Pulmonary artery endothelial cell (primary cell): ENCODE data around the gene RNGTT. TPM values are rescaled to one million over a fixed set of nuclear protein-coding genes. Genes with fewer than 3 reads are reported as not detected.
A peak's percentile ranks its signal among the peaks of the same experiment; 100 is the strongest.
"Not testable (repeated sequence)": the region's sequence is repeated elsewhere in the genome, so short reads cannot be mapped to it uniquely, and the experiment has no call there.

Source experiments
- DNase-seq: peaks from one replicate; pipeline ENCODE4 v3.0.0-alpha.2; 2011; ENCODE audit warnings: low read depth, low spot score
- total RNA-seq: library from RNA; depleted of rRNA; stranded (reverse); fragments of >200 nt; gene quantifications from 2 replicates; pipeline ENCODE4 v1.2.3, GENCODE V29; 2014

The RNGTT gene
- total RNA-seq, 1 donor from 2014 or later = 14.8 TPM

DNA sequence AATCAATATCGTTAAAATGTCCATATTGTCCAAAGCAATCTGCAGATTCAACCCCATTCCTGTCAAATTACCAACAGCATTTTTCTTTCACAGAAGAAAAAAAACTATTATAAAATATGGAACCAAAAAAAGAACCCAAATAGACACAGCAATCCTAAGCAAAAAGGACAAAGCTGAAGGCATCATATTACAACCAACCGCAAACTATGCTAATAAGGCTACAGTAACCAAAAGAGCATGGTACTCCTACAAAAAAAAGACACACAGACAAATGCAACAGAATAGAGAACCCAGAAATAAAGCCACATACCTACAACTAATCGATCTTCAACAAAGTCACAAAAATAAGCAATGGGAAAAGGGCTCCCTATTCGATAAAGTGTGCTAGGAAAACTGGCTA lies 49.2 kb downstream of the RNGTT start:
- DNase-seq = no peak

DNA sequence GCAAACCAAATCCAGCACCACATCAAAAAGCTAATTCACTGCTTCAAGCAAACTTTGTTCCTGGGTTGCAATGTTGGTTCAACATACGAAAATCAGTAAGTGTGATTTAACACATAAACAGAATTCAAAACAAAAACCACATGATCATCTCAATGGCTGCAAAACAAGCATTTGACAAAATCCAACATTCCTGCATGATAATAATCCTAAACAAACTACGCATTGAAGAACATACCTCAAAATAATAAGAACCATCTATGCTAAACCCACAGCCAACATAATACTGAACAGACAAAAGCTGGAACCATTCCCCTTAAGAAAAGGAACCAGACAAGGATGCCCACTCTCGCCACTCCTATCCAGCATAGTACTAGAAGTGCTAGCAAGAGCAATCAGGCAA lies 49.9 kb downstream of the RNGTT start:
- DNase-seq = no peak

GRCh38 chr6:88910922-88911778 lies 52.3 kb downstream of the RNGTT start:
- no peak for DNase-seq

DNA sequence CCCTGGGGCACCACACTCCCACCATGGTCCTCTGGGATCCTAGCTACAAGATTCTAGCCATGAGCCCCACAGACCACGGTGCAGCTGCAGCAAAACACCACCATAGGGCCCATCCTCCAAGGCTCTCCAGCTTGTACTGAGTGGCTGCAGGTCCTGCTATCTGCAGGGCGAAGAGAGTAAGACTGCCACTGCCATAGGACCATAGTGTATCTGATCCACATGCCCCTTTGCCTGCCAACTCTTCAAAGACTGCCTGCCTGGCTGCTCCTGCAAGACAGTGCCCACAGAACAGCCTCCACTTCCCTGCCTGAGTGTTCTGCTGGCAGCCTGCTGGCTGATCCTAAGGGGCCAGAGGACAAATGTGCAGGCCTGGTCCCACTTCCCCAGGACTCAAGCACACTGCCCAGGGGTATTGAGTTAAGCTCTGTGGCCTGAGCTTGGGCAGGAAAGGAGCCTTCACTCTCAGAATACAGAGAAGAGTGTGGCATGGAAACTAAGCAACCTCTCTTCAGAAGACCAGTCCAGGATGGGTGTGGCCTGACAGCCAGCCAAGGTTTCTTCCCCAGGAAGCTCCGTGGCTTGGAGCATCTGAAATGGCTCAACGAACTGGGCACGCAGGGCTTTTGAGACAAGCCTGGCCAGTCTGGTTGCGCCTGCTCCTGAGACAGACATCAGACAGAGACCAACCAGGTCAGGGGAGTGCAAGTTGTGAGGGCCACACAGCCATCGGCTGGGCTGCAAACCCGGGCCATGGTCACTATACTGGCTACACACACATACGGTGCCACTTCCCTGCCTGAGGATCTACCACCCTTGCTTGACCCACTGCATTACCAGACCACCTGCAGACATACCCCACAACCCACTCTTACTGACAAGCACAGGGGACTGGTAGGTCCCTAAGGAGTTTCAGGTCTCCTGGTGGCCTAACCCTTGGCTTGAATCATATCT lies 54.5 kb downstream of the RNGTT start:
- no peak for DNase-seq

- not testable (repeated sequence) for DNase-seq
Observed at GRCh38 chr6:88907148-88907547, 56.3 kb downstream of the RNGTT start.

GRCh38 chr6:88899569-88900316 lies 63.7 kb downstream of the RNGTT start:
- no peak for DNase-seq

- no peak for DNase-seq
Observed at GRCh38 chr6:88895911-88896310, 67.5 kb downstream of the RNGTT start.

GRCh38 chr6:88890860-88891845 lies 72.3 kb downstream of the RNGTT start:
- DNase-seq = no peak

DNA sequence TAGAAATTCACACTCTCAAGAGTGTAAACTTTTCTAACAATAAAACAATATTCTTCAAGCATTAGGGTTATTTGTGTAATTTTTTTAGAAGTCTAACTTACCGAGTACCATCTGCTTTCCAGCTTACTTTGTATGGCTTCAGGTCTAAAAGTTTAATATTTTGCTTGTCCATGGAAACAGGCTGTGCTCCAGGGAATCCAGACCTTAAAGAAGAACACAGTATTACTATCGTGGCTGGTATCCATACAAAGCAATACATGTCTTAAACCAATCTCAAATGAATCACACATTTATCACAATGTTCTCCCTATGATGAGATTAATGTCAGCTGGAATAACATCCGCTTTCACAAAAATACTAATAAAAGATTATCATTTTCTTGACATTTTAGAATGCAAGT lies 73.0 kb downstream of the RNGTT start:
- DNase-seq = no peak

- no peak for DNase-seq
Observed at GRCh38 chr6:88884361-88884760, 79.1 kb downstream of the RNGTT start.

DNA sequence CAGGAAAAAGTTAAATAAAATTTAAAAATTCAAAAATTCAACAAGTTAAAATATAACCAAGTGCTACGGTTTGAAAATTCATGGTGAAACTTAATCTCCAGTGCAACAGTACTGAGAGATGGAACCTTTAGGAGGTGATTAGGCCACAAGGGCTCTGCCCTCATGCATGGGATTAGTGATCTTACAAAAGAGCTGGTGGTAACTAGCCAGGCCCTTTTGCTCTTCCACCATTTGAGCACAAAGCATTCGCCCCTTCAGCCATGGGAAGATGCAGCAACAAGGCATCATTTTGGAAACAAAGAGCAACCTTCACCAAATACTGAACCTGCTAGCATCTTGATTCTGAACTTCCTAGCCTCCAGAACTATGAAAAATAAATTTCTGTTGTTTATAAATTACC lies 80.9 kb downstream of the RNGTT start:
- no peak for DNase-seq

DNA sequence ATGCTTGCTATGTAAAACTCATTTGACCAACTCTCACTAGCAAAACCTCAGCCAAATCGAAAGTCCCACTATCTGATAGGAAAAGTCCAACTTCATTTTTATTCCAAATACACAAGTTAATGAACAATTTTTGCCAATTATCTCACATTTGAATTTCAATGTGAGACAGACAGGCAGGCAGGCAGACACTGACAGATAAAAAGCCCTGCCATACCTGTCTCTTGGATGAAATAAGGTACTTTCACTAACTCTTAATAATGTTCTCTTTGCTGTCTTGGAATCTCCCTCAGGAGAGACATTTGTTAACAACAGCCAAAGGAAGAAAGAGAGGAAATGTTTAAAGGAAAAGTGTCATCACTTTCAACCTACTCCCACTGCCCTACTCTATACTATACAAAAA lies 82.0 kb downstream of the RNGTT start:
- no peak for DNase-seq

DNA sequence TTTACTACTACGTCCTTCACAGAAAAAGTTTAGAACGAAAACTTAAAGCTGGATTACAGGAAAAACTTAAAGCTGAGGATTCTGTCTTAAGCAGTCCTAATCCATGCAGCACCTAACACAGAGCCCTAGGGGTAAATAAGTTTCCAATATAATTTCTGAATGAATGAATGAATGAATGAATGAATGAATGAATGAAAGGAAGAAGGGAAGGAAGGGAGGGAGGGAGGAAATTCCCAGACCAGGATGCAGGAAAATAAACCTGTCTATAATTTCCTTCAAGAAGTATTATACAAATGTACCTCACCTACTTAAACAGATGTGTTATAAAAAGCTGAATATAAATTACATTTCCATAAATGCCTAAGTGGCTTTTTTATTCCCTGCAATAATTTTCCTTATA lies 83.4 kb downstream of the RNGTT start:
- DNase-seq = no peak

DNA sequence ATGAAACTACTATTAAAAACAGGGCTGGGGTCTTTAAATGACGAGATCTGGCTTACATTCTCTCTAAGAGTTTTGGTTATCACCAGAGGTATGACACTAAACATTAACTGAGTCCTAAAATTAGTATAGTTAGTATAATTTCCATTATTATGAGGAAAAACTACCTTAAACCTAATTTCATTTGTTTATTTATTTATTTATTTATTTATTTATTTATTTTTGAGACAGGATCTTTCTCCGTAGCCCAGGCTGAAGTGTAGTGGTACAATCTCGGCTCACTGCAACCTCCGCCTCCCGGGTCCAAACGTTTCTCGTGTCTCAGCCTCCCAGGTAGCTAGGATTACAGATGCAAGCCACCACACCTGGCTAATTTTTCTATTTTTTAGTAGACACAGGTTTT lies 85.5 kb downstream of the RNGTT start:
- DNase-seq = no peak

DNA sequence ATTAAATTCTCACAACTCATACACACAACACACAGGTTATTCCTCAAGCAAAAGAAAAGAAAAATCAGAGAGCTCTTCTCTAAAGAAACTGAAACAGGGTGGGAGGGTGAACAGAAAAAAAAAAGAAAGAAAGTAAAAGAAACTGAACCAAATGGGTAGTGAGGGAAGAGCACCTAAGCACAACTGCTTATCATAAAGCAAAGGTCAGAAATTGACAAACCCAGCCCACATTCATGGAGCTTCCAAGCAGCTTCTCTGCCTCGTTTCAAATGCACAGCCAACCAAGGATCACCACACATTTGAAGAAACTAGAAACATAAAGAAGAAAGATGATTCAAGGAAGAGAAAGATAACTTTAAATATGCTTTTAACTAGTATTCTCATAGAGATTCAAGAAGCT lies 90.5 kb downstream of the RNGTT start:
- DNase-seq = no peak

DNA sequence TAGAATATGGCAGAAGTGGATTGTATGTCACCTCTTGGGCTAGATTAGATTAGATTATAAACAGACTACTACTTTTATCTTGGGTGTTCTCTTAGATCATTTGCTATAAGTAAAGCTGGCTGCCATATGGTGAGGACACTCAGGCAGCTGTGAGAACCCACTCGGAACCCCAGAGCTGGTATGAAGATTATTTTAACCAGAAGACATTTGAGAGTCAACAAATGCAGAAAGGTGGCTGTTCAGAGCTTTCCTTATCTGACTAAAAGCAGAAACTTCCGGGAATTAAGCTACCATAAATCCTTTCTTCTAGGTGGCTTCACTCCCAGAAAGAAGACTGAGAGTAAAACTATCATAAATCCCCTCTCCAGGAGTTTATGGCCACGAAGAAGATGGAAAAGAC lies 91.9 kb downstream of the RNGTT start:
- DNase-seq = no peak

- peak; percentile 20 for DNase-seq
Observed at GRCh38 chr6:88870717-88871330, 92.6 kb downstream of the RNGTT start.

- no peak for DNase-seq
Observed at GRCh38 chr6:88869263-88870020, 94.0 kb downstream of the RNGTT start.
